Measurements from ENCODE around the gene MTCL1.

- TF ChIP-seq REST (IDR thresholded peaks at IDR 0.05; ENCODE audit: insufficient read depth in 1 of 2, low read depth in 2 of 2, low read length in 1 of 2) (no peak), CTCF (IDR thresholded peaks at IDR 0.05) (no peak)
Measured at GRCh38 chr18:8826971-8827370, 121.6 kb downstream of the MTCL1 start.
